Psoas muscle (tissue), 8 donors: Measurements from ENCODE around the gene ATE1. TPM values are rescaled to one million over a fixed set of nuclear protein-coding genes. Genes with fewer than 3 reads are reported as not detected.

Experiments used
- ATAC-seq, 4 donors: fragments of 200-7000 bp; cut with Tn5 transposase; one replicate each; pipeline ENCODE4 v1.9.1; 2020; ENCODE audit warnings: moderate library complexity in 3 of 4, mild to moderate bottlenecking in 2 of 4
- DNase-seq, 2 donors: peaks; one replicate each; pipeline ENCODE4 v3.0.0-alpha.2; 2020
- H3K27ac ChIP-seq: fragments of 200-600 bp; one replicate; pipeline ENCODE4 v1.8.0; 2022
- H3K27me3 ChIP-seq, 3 donors: fragments of 200-600 bp in 1 of 3; one replicate each; pipeline versions ENCODE4 v1.6.1 to v1.8.0; 2013 to 2022; ENCODE audit warnings: low read length in 2 of 3, mild to moderate bottlenecking in 2 of 3, moderate library complexity in 1 of 3; ENCODE audit not compliant: insufficient read depth in 3 of 3
- H3K36me3 ChIP-seq, 2 donors: fragments of 200-600 bp in 1 of 2; one replicate each; pipeline versions ENCODE4 v1.6.1 to v1.8.0; 2013 to 2022; ENCODE audit warnings: low read depth in 1 of 2, mild to moderate bottlenecking in 1 of 2, moderate library complexity in 1 of 2; ENCODE audit not compliant: insufficient read depth in 1 of 2
- H3K4me1 ChIP-seq: fragments of 200-600 bp; one replicate; pipeline ENCODE4 v1.8.0; 2022
- H3K4me3 ChIP-seq: fragments of 200-600 bp; one replicate; pipeline ENCODE4 v1.8.0; 2022; ENCODE audit warnings: mild to moderate bottlenecking
- H3K9me3 ChIP-seq: fragments of 200-600 bp; one replicate; pipeline ENCODE4 v1.8.0; 2022
- CTCF ChIP-seq: fragments of 200-600 bp; IDR thresholded peaks from one replicate; pipeline ENCODE4 v1.8.0; 2022; ENCODE audit warnings: antibody characterized with exemption
- WGBS, 3 donors: extraction: QIAGEN DNeasy Blood & Tissue Kit; methylation state at CpG; one replicate each; pipeline versions ENCODE4 v1.1.6 to v1.1.7; 2013; 5-methylcytosine and 5-hydroxymethylcytosine counted together
- intact Hi-C, 2 donors: fragments of 100-400 bp; cut with DNase I; formaldehyde crosslinking; loops; one replicate each; pipeline versions ENCODE4 v1.11.0 to v1.14.2; 2022
- polyA plus RNA-seq, 3 donors: library from polyadenylated mRNA; stranded (reverse); fragments of 200-250 nt; gene quantifications; one replicate each; pipeline ENCODE4 v1.2.3, GENCODE V29; 2013
- total RNA-seq, 4 donors: library from RNA; stranded (reverse); fragmentation: NEBNext Ultra II Directional in 2 of 4; extraction: Animal tissue kit (Norgen Biotek cat#: 25700) in 2 of 4; gene quantifications; one replicate each; pipeline versions ENCODE4 v1.2.1 to v1.2.4, GENCODE V29; 2021 to 2023
- donor health status: healthy with polysubstance abuse.
- donor health status: DM: no; HTN: no; CAD: no; lungs with moderate emphysema.
- donor health status: Bipolar disorder and iron deficiency.
- donor health status: healthy.
- donor health status: DM: yes; HTN: yes; CAD: no.
- donor health status: DM: no; HTN: no; CAD: no.
- donor health status: DM: no; HTN: no; CAD: no.
- donor health status: DM: yes; HTN: yes; CAD: no.

The ATE1 gene
- total and polyA plus RNA-seq, 7 donors: 11.6 to 36.9 (median 28.4) TPM

GRCh38 chr10:121843379-121843778, 84.5 kb downstream of the ATE1 start:
- Histone ChIP-seq H3K27me3 (no peaks in the 10 kb centered on the region), H3K4me1 (no peaks in the 10 kb centered on the region), H3K27ac (no peak overlapping the region), H3K9me3 (no peaks in the 10 kb centered on the region), H3K36me3 (peaks cover 0 to 18% of the 10 kb centered on the region in 2 donors), H3K4me3 (no peak overlapping the region)
- intact Hi-C loops: no loop called here
- 98 to 100% (median 98%) methylated on average over 2 of the region's 2 CpGs for WGBS, 3 donors
- no peak for ATAC-seq
- no peak for DNase-seq
- TF ChIP-seq CTCF: no peak

DNA sequence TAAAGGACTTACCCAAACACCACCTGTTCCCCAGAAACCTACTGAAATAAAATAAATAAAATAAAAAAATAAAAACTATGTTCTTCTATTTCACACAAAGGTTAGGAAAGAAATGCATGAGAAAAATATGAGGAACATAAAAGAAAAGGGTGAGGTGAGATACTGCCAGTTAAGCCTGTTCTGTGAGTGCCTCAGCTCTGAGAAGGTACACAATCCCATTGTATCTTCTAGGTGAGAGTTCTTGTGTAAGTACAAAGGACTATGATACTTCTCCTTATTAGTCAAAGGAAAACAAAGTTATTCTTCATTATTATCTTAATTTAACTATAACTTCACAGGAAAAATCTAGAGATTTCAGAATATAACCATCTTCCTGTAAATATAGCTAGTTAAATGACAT, 86.0 kb downstream of the ATE1 start:
- TF ChIP-seq CTCF: no peak
- H3K36me3 ChIP-seq: peaks cover 0 to 3% of the 10 kb centered on the region in 2 donors
- DNase-seq: no peak
- no peak overlapping the region for H3K4me3 ChIP-seq
- H3K27ac ChIP-seq: no peak overlapping the region
- no peak for ATAC-seq
- H3K9me3 ChIP-seq: no peaks in the 10 kb centered on the region
- H3K27me3 ChIP-seq: no peaks in the 10 kb centered on the region
- H3K4me1 ChIP-seq: no peaks in the 10 kb centered on the region
- intact Hi-C loops: no loop called here

DNA sequence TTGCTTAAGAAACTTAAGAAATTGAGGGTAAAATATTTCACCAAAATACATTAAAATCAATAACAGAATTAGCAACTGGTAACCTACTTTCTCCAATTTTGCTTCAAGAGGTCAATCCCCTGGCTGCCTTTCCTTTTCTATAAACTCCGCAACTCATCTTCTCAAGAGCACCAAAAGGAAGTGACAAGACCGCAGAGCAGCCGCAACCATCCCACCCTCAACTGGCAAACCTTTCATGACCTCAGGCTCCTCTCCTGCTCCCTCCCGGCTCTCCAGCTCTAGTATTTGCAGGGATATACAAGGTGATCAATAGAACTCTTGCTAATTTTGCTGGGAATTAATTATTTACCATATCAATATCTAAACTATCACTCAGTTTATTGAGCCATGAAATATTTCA, 88.9 kb downstream of the ATE1 start:
- ATAC-seq: no peak
- intact Hi-C loops: no loop called here

GRCh38 chr10:121838149-121838548, 89.7 kb downstream of the ATE1 start:
- no peaks in the 10 kb centered on the region for H3K4me1 ChIP-seq
- no peak overlapping the region for H3K27ac ChIP-seq
- H3K36me3 ChIP-seq: peaks cover 6 to 32% of the 10 kb centered on the region in 2 donors
- intact Hi-C loops: no loop called here
- no peak for DNase-seq
- H3K27me3 ChIP-seq: no peaks in the 10 kb centered on the region
- H3K4me3 ChIP-seq: no peak overlapping the region
- no peaks in the 10 kb centered on the region for H3K9me3 ChIP-seq
- 67 to 68% (median 67%) methylated on average over 4 of the region's 4 CpGs for WGBS, 3 donors
- TF ChIP-seq CTCF: no peak
- ATAC-seq: no peak

More for the DNA sequence above, 88.9 kb downstream of the ATE1 start:
- no peak for DNase-seq
- no peak overlapping the region for H3K4me3 ChIP-seq
- H3K36me3 ChIP-seq: peaks cover 6 to 32% of the 10 kb centered on the region in 2 donors
- 96 to 99% (median 96%) methylated on average over 4 of the region's 4 CpGs for WGBS, 3 donors
- no peaks in the 10 kb centered on the region for H3K9me3 ChIP-seq
- TF ChIP-seq CTCF: no peak
- no peaks in the 10 kb centered on the region for H3K4me1 ChIP-seq
- H3K27ac ChIP-seq: no peak overlapping the region
- no peaks in the 10 kb centered on the region for H3K27me3 ChIP-seq

DNA sequence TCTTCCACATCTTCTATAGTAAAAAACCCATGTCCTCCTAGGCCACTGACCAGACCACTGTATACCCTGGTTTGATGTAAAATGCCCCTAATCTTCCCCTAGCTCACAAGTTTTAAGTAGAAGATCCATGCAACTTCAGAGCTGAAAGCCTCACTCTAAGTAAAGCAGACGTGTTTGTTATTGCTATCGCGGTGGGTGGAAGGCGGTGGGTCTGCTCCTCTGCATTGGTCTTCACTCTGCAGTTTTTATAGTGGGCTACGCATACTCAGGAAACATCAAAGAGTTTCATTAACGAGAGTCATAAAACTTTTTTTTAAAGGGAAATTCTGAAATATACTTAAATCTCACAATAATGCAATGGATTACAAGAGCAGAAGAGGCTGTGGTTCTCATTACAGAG, 91.7 kb downstream of the ATE1 start:
- Histone ChIP-seq H3K27ac (no peak overlapping the region), H3K9me3 (no peaks in the 10 kb centered on the region), H3K36me3 (peaks cover 6 to 35% of the 10 kb centered on the region in 2 donors), H3K4me1 (no peaks in the 10 kb centered on the region), H3K4me3 (no peak overlapping the region), H3K27me3 (no peaks in the 10 kb centered on the region)
- DNase-seq (no peak), ATAC-seq (no peak)
- TF ChIP-seq CTCF: no peak
- intact Hi-C loops: no loop called here
- WGBS, 3 donors: 84 to 90% (median 89%) methylated on average over 6 of the region's 6 CpGs
